Measurements from ENCODE around the gene PLXNA3.

GRCh38 chrX:154470434-154470833 lies 12.4 kb downstream of the PLXNA3 start:
- no peak for TF ChIP-seq POLR2AphosphoS5 (IDR thresholded peaks at IDR 0.05; ENCODE audit: low read depth)
- no peak for TF ChIP-seq CTCF (conservative IDR thresholded peaks at IDR 0.05; ENCODE audit: low read depth in 2 of 2)
- TF ChIP-seq REST (IDR thresholded peaks at IDR 0.05; ENCODE audit: unreplicated experiment): no peak
- TF ChIP-seq STAT1 (IDR thresholded peaks at IDR 0.05; ENCODE audit: unreplicated experiment): no peak
- TF ChIP-seq JUNB (IDR thresholded peaks at IDR 0.05; ENCODE audit: unreplicated experiment): no peak
- no peak for TF ChIP-seq CREB1 (CRISPR knock-in tag; IDR thresholded peaks at IDR 0.05; ENCODE audit: low read depth)

Data from GM23338 (cell line).